Activated naive CD4-positive, alpha-beta T cell treated with anti-CD3 and anti-CD28 coated beads, Interleukin-2, amount 50 U/mL, for 72 hours (primary cell): ENCODE results near the gene OBSL1. TPM values are rescaled to one million over a fixed set of nuclear protein-coding genes. Genes with fewer than 3 reads are reported as not detected.

Experiments
- ATAC-seq, 2 donors: fragments of 150-1000 bp; cut with Tn5 transposase; 2 replicates each; pipeline ENCODE4 v1.10.0; 2021; ENCODE audit warnings: mild to moderate bottlenecking in 2 of 2, moderate library complexity in 2 of 2
- DNase-seq, 2 donors: peaks; one replicate each; pipeline ENCODE4 v3.0.0; 2021 to 2022; ENCODE audit warnings: low spot score in 2 of 2
- H3K27ac Mint-ChIP-seq, 2 donors: one replicate each; pipeline ENCODE4 v1.8.0; 2022; ENCODE audit warnings: mild to moderate bottlenecking in 2 of 2, mixed read lengths in 2 of 2
- H3K36me3 Mint-ChIP-seq, 2 donors: one replicate each; pipeline ENCODE4 v1.8.0; 2022; ENCODE audit warnings: mixed read lengths in 2 of 2
- H3K9me3 Mint-ChIP-seq, 2 donors: one replicate each; pipeline ENCODE4 v1.8.0; 2022; ENCODE audit warnings: mixed read lengths in 2 of 2
- total RNA-seq, 2 donors: library from RNA; stranded (reverse); gene quantifications; one replicate each; pipeline ENCODE4 v1.2.3, GENCODE V29; 2022

Gene OBSL1
- 1 to 10 TPM; 1.9 to 8.9 TPM for total RNA-seq

- DNase-seq (no peak), ATAC-seq (peak; percentile 21 to 36)
- Mint-ChIP-seq H3K9me3 (no peaks in the 10 kb centered on the region), H3K27ac (no peak within 1 kb of the TSS), H3K36me3 (no peaks in the 10 kb centered on the region)
Observed at GRCh38 chr2:219571311-219572236, at the start of gene OBSL1. Gene OBSL1, minus strand, starts transcription at chr2:219571539. Its CDS starts 307 bp downstream, at chr2:219571232.

DNA sequence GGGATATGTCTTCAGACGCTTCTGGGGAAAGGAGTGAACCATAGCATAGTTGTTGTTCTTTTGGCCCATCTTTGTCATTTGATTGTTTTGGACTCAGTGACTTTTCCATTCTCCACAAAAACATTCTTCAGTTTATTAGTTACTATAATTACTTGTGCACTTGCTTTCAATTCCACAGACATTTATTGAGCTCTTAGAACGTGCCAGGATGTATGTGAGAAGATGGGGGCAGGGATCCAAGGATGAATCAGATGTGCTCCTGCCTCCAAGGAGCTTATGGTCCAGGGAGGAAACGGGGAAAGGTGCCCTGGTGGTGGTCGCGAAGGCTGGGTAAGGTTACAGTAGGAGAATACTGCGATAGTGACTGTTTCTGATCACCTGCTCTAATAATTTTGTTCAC lies 49.2 kb upstream of the OBSL1 start:
- H3K36me3 Mint-ChIP-seq = no peaks in the 10 kb centered on the region
- no peak for ATAC-seq

DNA sequence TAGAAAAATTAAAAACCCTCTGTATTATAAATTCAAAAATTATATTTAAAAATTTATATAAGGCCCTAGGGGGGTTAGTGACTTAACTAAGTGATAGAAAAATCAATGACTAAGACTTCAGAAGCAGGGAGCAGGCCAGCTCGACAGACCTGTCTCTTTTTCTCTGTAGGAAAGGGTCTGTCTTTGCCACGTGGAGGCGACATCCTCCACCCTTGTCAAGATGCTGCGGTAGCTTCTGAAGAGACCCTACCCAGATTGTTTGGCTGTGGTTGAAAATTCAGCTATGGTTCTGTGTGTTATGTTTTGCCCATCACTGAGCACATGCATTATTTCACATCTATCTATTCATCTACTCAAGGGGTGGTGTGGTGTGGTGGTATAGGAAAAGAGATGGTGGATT lies 47.9 kb upstream of the OBSL1 start:
- ATAC-seq (no peak), DNase-seq (no peak)
- Mint-ChIP-seq H3K36me3 (no peaks in the 10 kb centered on the region), H3K27ac (no peak overlapping the region), H3K9me3 (no peaks in the 10 kb centered on the region)

More for the DNA sequence above, 49.2 kb upstream of the OBSL1 start:
- no peaks in the 10 kb centered on the region for H3K9me3 Mint-ChIP-seq
- no peak for DNase-seq
- H3K27ac Mint-ChIP-seq = no peak overlapping the region

- DNase-seq (no peak), ATAC-seq (no peak)
- Mint-ChIP-seq H3K36me3 (no peaks in the 10 kb centered on the region), H3K9me3 (no peaks in the 10 kb centered on the region), H3K27ac (no peak overlapping the region)
Observed at GRCh38 chr2:219618733-219619122, 47.4 kb upstream of the OBSL1 start.

DNA sequence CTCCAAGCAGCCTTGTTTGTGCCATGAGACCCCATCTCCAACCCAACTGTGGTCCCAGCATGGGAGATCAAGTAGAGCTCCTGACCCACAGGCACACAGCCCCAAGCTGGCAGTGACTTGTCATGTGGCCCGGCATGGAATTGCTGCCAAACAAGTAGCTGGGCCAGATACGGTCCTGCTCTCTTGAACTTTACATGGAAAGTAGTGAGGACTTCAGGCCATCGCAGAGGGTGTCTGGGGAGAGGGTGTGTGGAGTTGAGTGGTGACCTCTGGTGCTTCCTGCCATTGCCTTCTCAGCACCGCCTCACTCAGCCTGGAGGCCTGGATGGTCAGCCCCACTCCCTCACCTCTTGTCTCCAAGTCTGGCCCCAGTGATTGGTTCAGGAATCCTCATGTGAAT lies 45.2 kb upstream of the OBSL1 start:
- Mint-ChIP-seq H3K9me3 (no peaks in the 10 kb centered on the region), H3K36me3 (no peaks in the 10 kb centered on the region), H3K27ac (no peak overlapping the region)
- DNase-seq (no peak), ATAC-seq (no peak)

GRCh38 chr2:219615894-219616293 lies 44.6 kb upstream of the OBSL1 start:
- no peaks in the 10 kb centered on the region for H3K9me3 Mint-ChIP-seq
- H3K36me3 Mint-ChIP-seq = peaks cover 0 to 5% of the 10 kb centered on the region in 2 donors
- no peak overlapping the region for H3K27ac Mint-ChIP-seq
- ATAC-seq (no peak), DNase-seq (no peak)

GRCh38 chr2:219615036-219615435 lies 43.7 kb upstream of the OBSL1 start:
- H3K27ac Mint-ChIP-seq = no peak overlapping the region
- DNase-seq = no peak
- H3K9me3 Mint-ChIP-seq = no peaks in the 10 kb centered on the region
- peaks cover 0 to 5% of the 10 kb centered on the region in 2 donors for H3K36me3 Mint-ChIP-seq
- ATAC-seq = no peak

GRCh38 chr2:219614076-219614860 lies 42.9 kb upstream of the OBSL1 start:
- DNase-seq = no peak
- peaks cover 0 to 5% of the 10 kb centered on the region in 2 donors for H3K36me3 Mint-ChIP-seq
- ATAC-seq = peak in 1 of 2 donors; percentile 35
- peak overlapping the region; percentile 70 to 89 for H3K27ac Mint-ChIP-seq
- H3K9me3 Mint-ChIP-seq = no peaks in the 10 kb centered on the region

GRCh38 chr2:219613461-219614070 lies 42.2 kb upstream of the OBSL1 start:
- ATAC-seq = peak in 1 of 2 donors; percentile 22
- Mint-ChIP-seq H3K27ac (no peak overlapping the region), H3K9me3 (no peaks in the 10 kb centered on the region), H3K36me3 (peaks cover 0 to 5% of the 10 kb centered on the region in 2 donors)
- DNase-seq = no peak

- Mint-ChIP-seq H3K9me3 (no peaks in the 10 kb centered on the region), H3K36me3 (peaks cover 0 to 5% of the 10 kb centered on the region in 2 donors), H3K27ac (peak overlapping the region; percentile 4 to 16)
- ATAC-seq = no peak
- DNase-seq = no peak
Observed at GRCh38 chr2:219612577-219613286, 41.4 kb upstream of the OBSL1 start.

DNA sequence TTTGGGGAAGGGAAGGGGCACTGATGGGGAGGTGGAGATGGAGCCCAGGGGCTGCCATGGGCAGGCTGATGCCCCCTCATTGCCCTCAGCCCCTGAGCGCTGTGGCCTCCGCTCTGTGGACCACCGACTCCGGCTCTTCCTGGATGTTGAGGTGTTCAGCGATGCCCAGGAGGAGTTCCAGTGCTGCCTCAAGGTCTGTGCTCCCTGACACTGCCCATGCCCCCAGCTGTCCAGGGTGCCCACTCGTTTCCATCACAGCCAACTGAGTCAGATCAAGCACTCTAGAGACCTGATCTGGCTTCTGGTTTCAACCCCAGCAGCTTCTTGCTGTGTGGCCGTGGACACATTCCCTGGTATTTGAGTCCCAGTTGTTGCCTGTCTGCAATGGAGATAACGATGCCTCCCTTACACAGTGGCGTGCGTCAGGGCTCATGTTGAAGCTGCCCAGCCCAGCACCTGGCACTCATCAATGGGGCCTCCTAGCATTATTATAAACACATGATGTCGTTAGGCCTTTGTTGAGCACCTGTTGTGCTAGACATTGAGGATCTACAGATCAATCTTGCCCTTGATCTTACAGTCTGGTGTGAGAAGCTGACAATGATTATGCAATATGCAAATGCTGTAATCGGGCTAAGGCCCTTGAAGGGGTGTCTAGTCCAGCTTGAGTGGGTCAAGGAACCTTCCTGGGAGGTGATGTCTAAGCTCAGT lies 40.7 kb upstream of the OBSL1 start:
- H3K27ac Mint-ChIP-seq = peak overlapping the region; percentile 4 to 16

GRCh38 chr2:219611306-219611705 lies 40.0 kb upstream of the OBSL1 start:
- H3K36me3 Mint-ChIP-seq = peaks cover 0 to 5% of the 10 kb centered on the region in 2 donors
- H3K27ac Mint-ChIP-seq = no peak overlapping the region
- no peaks in the 10 kb centered on the region for H3K9me3 Mint-ChIP-seq
- DNase-seq (no peak), ATAC-seq (no peak)

More for the DNA sequence above, 40.7 kb upstream of the OBSL1 start:
- ATAC-seq (no peak), DNase-seq (no peak)
- peaks cover 0 to 5% of the 10 kb centered on the region in 2 donors for H3K36me3 Mint-ChIP-seq
- H3K9me3 Mint-ChIP-seq = no peaks in the 10 kb centered on the region

DNA sequence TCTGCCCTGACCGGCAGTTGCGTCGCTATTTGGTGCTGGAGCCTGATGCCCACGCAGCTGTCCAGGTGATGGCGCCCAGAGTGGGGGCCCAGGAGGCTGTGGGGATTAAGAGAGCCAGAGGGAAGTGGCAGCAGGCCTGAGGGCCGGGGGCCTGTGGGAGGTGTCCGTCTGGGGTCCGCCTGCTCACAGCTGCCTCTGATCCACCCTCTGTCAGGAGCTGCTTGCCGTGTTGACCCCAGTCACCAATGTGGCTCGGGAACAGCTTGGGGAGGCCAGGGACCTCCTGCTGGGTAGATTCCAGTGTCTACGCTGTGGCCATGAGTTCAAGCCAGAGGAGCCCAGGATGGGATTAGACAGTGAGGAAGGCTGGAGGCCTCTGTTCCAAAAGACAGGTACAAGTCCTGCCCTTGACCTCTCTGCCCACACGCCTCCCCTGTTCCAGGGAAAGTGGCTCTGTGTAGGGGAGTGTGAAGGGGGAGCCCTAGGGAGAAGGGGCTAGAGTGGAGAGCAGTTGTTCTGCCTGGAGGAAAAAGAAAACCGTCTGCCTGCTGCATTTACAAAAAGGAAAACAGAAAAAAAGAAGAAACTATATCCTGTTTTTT lies 37.9 kb upstream of the OBSL1 start:
- Mint-ChIP-seq H3K36me3 (peaks cover 0 to 5% of the 10 kb centered on the region in 2 donors), H3K9me3 (no peaks in the 10 kb centered on the region), H3K27ac (peak overlapping the region in 1 of 2 donors; percentile 73)
- DNase-seq (no peak), ATAC-seq (no peak)

DNA sequence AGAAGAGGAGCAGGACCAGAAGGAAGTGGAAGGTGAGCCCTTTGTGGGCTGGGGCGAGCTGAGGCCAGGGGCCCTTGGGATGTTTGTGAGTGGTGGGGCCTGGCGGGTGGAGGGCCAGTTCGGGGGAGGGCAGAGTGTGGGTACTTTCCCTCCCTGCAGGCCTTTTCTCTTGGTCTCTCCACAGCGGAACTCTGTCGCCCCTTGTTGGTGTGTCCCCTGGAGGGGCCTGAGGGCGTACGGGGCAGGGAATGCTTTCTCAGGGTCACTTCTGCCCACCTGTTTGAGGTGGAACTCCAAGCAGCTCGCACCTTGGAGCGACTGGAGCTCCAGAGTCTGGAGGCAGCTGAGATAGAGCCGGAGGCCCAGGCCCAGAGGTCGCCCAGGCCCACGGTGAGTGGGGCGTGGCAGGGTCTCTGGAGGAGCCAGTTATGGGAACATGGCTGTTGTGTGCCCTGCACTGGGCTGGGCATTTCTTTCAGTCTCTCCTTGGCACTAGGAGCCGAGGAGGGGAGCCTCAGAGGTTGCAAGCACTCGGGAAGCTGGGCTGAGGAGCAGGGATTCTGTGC lies 37.1 kb upstream of the OBSL1 start:
- DNase-seq (no peak), ATAC-seq (no peak)
- Mint-ChIP-seq H3K27ac (no peak overlapping the region), H3K9me3 (no peaks in the 10 kb centered on the region), H3K36me3 (peaks cover 0 to 5% of the 10 kb centered on the region in 2 donors)

- Mint-ChIP-seq H3K9me3 (no peaks in the 10 kb centered on the region), H3K36me3 (peaks cover 0 to 5% of the 10 kb centered on the region in 2 donors), H3K27ac (no peak overlapping the region)
- no peak for ATAC-seq
- DNase-seq = no peak
Observed at GRCh38 chr2:219607931-219608330, 36.6 kb upstream of the OBSL1 start.
